ENCODE data around the gene USH2A. TPM values are rescaled to one million over a fixed set of nuclear protein-coding genes. Genes with fewer than 3 reads are reported as not detected.

The USH2A gene
- total RNA-seq, 2 experiments from 2014 or later: not detected

DNA sequence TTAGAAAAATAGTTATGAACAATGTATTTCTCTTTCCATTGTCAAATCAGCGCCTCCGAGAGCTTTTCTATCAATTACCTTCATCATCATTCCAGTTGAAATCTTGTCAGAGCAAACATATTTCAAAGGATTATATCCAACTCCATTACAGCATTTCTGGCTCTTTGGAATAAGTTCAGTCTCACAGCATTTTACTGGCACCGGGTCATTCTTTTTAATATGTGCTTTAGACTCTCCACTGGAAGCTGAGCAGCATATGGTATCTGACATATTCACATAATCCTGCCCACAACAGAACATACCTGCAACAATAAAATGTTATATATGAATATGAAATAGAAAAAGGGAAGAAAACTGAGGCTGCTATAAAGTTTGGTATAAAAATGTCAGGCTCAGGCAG lies 633.3 kb downstream of the USH2A start:
- H3K27me3 ChIP-seq (ENCODE audit: control insufficient read depth in 1 of 2, insufficient read depth in 2 of 2, low read length in 2 of 2): no peaks in the 10 kb centered on the region
- TF ChIP-seq CTCF (IDR thresholded peaks at IDR 0.05): no peak
- H3K36me3 ChIP-seq (ENCODE audit: insufficient read depth, low read length): no peaks in the 10 kb centered on the region
- Mint-ChIP-seq H3K27ac (no peak overlapping the region), H3K4me1 (ENCODE audit: low read depth) (no peaks in the 10 kb centered on the region), H3K4me3 (no peak overlapping the region), H3K36me3 (ENCODE audit: low read depth) (no peaks in the 10 kb centered on the region), H3K9me3 (no peaks in the 10 kb centered on the region), H3K27me3 (no peaks in the 10 kb centered on the region)
- ATAC-seq (ENCODE audit: poor library complexity) (no peak), DNase-seq (no peak)
- no peaks in the 10 kb centered on the region for H3K4me1 ChIP-seq (ENCODE audit: insufficient read depth, low read length)
- H3K9me3 ChIP-seq (ENCODE audit: control insufficient read depth in 1 of 2, insufficient read depth in 1 of 2, low read length in 2 of 2): no peaks in the 10 kb centered on the region
- intact Hi-C loops (cut with DNase I, micrococcal nuclease): no loop called here
- no peak overlapping the region for H3K4me3 ChIP-seq (ENCODE audit: low read length)
- H3K27ac ChIP-seq (ENCODE audit: low read depth in 1 of 2, low read length in 2 of 2): no peak overlapping the region
- CTCF ChIA-PET: no interaction called here
- POLR2A ChIA-PET: no interaction called here

- Histone ChIP-seq H3K27me3 (ENCODE audit: control insufficient read depth in 1 of 2, insufficient read depth in 2 of 2, low read length in 2 of 2) (no peaks in the 10 kb centered on the region), H3K4me1 (ENCODE audit: insufficient read depth, low read length) (no peaks in the 10 kb centered on the region), H3K36me3 (ENCODE audit: insufficient read depth, low read length) (no peaks in the 10 kb centered on the region), H3K27ac (ENCODE audit: low read depth in 1 of 2, low read length in 2 of 2) (no peak overlapping the region), H3K9me3 (ENCODE audit: control insufficient read depth in 1 of 2, insufficient read depth in 1 of 2, low read length in 2 of 2) (no peaks in the 10 kb centered on the region), H3K4me3 (ENCODE audit: low read length) (no peak overlapping the region)
- Mint-ChIP-seq H3K27ac (no peak overlapping the region), H3K36me3 (ENCODE audit: low read depth) (no peaks in the 10 kb centered on the region), H3K4me1 (ENCODE audit: low read depth) (no peaks in the 10 kb centered on the region), H3K4me3 (no peak overlapping the region), H3K27me3 (no peaks in the 10 kb centered on the region), H3K9me3 (no peaks in the 10 kb centered on the region)
- intact Hi-C loops (cut with DNase I, micrococcal nuclease): no loop called here
- TF ChIP-seq CTCF (IDR thresholded peaks at IDR 0.05): no peak
- CTCF ChIA-PET: no interaction called here
- no peak for DNase-seq
- ATAC-seq (ENCODE audit: poor library complexity): no peak
- POLR2A ChIA-PET: no interaction called here
These were observed 636.3 kb downstream of the USH2A start for GRCh38 chr1:215786997-215787396.

DNA sequence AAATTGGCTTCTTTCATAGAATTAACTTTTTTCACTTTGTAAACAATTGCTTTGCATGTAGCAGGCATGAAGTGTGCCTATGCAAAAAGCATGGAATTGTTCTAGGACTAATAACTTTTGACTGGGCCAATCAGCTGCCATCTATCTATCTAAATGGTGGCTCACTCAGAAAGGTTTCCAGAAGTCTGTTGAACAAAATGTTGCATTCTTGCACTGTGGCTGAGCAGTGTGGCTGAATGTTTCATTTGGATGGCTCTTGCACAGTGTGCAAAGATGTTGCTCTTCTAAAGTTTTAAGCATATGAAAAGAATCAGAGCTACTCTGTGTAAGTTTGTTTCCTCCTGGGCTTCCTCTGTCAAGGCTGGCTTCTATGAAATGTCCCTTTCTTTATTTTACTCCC lies 642.6 kb downstream of the USH2A start:
- Mint-ChIP-seq H3K27ac (no peak overlapping the region), H3K27me3 (no peaks in the 10 kb centered on the region), H3K4me3 (no peak overlapping the region), H3K9me3 (peaks cover 3% of the 10 kb centered on the region), H3K4me1 (ENCODE audit: low read depth) (no peaks in the 10 kb centered on the region), H3K36me3 (ENCODE audit: low read depth) (no peaks in the 10 kb centered on the region)
- H3K4me1 ChIP-seq (ENCODE audit: insufficient read depth, low read length): no peaks in the 10 kb centered on the region
- CTCF ChIA-PET: interaction anchor here (0.6 kb wide), 1 partner anchor 10 kb away, joined by 3 read pairs; no protein-coding TSS in a partner anchor
- no peak overlapping the region for H3K4me3 ChIP-seq (ENCODE audit: low read length)
- H3K36me3 ChIP-seq (ENCODE audit: insufficient read depth, low read length): no peaks in the 10 kb centered on the region
- TF ChIP-seq CTCF (IDR thresholded peaks at IDR 0.05): no peak
- intact Hi-C loops (cut with DNase I, micrococcal nuclease): no loop called here
- no peak overlapping the region for H3K27ac ChIP-seq (ENCODE audit: low read depth in 1 of 2, low read length in 2 of 2)
- POLR2A ChIA-PET: no interaction called here
- H3K9me3 ChIP-seq (ENCODE audit: control insufficient read depth in 1 of 2, insufficient read depth in 1 of 2, low read length in 2 of 2): peaks cover 0 to 3% of the 10 kb centered on the region in 2 experiments
- DNase-seq (no peak), ATAC-seq (ENCODE audit: poor library complexity) (no peak)
- no peaks in the 10 kb centered on the region for H3K27me3 ChIP-seq (ENCODE audit: control insufficient read depth in 1 of 2, insufficient read depth in 2 of 2, low read length in 2 of 2)
